BE2C (cell line): Measurements from ENCODE around the gene HOXB6.

Experiments
- DNase-seq: peaks from one replicate; pipeline ENCODE4 v3.0.0-alpha.2; 2020
- H3K27me3 ChIP-seq: fragments of 250-450 bp; sonication (Bioruptor Pico); 2 replicates; pipeline ENCODE4 v1.5.1; 2020; ENCODE audit warnings: mild to moderate bottlenecking
- H3K36me3 ChIP-seq: fragments of 250-450 bp; sonication (Bioruptor Pico); 2 replicates; pipeline ENCODE4 v1.5.1; 2020; ENCODE audit warnings: mild to moderate bottlenecking
- H3K4me1 ChIP-seq: fragments of 250-450 bp; sonication (Bioruptor Pico); 2 replicates; pipeline ENCODE4 v1.5.1; 2020
- H3K4me3 ChIP-seq: 2 replicates; pipeline ENCODE4 v1.5.1; 2011; ENCODE audit warnings: low read depth, low read length
- H3K9me3 ChIP-seq: fragments of 250-450 bp; sonication (Bioruptor Pico); 2 replicates; pipeline ENCODE4 v1.5.1; 2020
- TF ChIP-seq, protein P1 (sequence below): IDR thresholded peaks from 2 replicates; pipeline ENCODE4 v1.5.1; 2012; ENCODE audit warnings: mild to moderate bottlenecking, low read depth, low read length

Gene HOXB6

DNA sequence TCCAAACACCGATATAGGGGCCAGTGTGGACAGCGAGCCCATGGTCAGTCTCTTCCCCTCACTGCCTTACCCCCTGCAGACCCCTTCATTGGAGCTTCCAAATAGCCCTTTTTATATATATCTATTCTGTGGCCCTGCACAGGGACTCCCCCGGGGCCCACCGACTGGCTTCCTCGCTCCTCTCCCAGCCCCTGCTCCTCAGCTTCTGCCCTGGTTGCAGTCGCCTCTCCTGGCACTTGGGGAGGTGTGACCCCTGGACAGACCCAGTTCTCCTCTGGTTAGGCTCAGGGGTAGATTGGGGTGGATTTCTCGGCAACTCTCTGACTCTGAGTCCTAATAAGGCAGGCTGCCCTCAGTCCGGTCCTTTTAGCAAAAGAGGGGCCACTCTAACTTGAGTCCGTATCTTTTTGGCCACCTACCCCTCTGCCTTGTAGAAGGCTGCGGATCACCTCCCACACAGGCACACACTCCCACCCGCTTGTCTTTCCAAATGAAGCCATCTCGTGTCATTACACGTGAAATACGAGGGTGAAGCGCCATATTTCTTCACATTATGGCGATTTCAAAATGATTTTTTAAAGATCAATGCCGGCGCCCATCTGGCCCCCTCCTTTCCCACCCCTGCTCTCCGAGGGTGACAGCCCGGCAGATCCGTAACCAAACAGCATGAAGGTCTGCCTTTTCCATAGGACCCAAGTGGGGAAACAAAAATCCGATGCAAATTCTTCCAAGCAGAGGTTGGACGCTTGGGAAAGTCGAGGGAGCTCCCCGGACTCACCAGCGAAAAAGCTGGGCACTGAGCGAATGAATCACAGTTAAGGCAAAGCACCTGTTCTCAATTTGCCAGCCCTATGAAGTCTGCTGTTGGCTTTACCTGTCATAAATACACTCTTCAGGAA lies 23.1 kb upstream of the HOXB6 start:
- Histone ChIP-seq H3K36me3 (no peaks in the 10 kb centered on the region), H3K9me3 (no peaks in the 10 kb centered on the region), H3K4me1 (no peaks in the 10 kb centered on the region), H3K27me3 (peaks cover 99% of the 10 kb centered on the region), H3K4me3 (no peak overlapping the region)
- TF ChIP-seq, protein P1, sequence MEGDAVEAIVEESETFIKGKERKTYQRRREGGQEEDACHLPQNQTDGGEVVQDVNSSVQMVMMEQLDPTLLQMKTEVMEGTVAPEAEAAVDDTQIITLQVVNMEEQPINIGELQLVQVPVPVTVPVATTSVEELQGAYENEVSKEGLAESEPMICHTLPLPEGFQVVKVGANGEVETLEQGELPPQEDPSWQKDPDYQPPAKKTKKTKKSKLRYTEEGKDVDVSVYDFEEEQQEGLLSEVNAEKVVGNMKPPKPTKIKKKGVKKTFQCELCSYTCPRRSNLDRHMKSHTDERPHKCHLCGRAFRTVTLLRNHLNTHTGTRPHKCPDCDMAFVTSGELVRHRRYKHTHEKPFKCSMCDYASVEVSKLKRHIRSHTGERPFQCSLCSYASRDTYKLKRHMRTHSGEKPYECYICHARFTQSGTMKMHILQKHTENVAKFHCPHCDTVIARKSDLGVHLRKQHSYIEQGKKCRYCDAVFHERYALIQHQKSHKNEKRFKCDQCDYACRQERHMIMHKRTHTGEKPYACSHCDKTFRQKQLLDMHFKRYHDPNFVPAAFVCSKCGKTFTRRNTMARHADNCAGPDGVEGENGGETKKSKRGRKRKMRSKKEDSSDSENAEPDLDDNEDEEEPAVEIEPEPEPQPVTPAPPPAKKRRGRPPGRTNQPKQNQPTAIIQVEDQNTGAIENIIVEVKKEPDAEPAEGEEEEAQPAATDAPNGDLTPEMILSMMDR: no peak
- DNase-seq: no peak

DNA sequence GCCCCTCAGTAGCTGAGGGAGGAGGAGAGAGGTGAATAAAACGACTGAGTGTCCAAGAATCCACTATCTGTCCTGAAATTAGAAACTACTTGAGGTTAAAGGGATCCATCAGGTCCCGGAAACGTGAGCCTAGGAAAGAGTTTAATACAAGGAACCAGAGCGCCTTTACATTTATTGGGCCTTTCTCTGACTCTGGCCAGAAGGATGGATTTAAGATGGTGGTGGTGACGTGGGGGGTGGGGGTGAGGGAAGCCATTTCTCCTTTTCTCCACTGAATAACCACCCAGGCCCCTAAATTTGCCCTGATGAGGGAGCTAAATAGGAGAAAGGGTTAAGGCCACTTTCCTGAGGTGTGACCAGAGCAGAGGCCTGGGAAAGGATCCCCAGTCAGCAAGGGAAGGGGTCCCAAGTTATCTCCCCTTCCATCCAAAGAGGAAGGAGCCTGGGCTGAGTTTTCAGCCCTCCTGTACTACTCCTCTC lies 22.4 kb upstream of the HOXB6 start:
- TF ChIP-seq, protein P1: no peak
- Histone ChIP-seq H3K4me1 (no peaks in the 10 kb centered on the region), H3K4me3 (no peak overlapping the region), H3K36me3 (no peaks in the 10 kb centered on the region), H3K27me3 (peaks cover 99% of the 10 kb centered on the region), H3K9me3 (no peaks in the 10 kb centered on the region)
- DNase-seq: no peak

DNA sequence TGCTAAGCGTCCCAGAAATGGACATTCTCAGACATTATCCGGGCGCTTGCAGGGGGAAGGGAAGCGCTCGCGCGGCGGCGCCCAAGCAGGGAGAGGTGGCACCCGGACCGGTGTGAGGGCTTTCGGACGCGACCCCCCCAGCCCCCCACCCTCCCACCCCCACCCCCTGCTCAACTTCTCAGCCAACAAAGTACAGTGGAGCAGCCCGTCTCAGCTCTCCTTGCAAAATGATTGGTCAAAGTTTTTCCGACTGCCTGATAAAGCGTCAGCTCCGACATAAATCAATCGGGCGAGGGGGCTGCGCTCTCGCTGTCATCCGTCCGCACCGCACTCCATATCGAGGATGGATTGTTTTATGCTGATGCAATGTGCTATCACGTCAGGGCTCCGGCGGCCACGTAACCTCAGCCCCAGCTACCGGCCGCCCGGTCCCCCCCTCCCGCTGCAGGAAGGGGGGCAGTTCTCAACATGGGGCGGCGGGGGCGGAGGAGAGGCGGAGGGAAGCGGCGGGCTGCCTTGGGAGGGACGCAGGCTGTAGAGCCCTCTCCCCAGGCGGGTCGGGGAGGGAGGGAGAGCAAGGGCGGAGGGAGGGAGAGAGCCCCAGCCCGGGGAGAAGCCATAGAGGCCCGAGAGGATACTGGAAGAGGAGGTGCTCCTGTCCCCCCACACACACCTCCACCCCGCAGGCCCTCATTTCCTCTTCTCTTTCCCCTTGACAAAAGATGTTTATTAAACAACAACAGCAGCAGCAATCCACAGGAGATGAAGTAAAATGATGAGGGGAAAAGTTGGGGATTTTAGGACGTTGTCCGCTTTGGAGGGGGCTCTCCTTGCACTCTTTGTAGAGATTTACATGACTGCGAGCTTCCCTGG lies 21.7 kb upstream of the HOXB6 start, which contains the start of gene HOXB9:
Gene HOXB9 (minus strand): TSS at position 114 of the 873 bp plus-strand sequence. CDS start 89 bp downstream, at position 25.
- no peak within 1 kb of the TSS for H3K4me3 ChIP-seq
- H3K27me3 ChIP-seq: peaks cover 99% of the 10 kb centered on the region
- H3K4me1 ChIP-seq: no peaks in the 10 kb centered on the region
- H3K36me3 ChIP-seq: no peaks in the 10 kb centered on the region
- TF ChIP-seq, protein P1: no peak
- DNase-seq: no peak
- no peaks in the 10 kb centered on the region for H3K9me3 ChIP-seq

DNA sequence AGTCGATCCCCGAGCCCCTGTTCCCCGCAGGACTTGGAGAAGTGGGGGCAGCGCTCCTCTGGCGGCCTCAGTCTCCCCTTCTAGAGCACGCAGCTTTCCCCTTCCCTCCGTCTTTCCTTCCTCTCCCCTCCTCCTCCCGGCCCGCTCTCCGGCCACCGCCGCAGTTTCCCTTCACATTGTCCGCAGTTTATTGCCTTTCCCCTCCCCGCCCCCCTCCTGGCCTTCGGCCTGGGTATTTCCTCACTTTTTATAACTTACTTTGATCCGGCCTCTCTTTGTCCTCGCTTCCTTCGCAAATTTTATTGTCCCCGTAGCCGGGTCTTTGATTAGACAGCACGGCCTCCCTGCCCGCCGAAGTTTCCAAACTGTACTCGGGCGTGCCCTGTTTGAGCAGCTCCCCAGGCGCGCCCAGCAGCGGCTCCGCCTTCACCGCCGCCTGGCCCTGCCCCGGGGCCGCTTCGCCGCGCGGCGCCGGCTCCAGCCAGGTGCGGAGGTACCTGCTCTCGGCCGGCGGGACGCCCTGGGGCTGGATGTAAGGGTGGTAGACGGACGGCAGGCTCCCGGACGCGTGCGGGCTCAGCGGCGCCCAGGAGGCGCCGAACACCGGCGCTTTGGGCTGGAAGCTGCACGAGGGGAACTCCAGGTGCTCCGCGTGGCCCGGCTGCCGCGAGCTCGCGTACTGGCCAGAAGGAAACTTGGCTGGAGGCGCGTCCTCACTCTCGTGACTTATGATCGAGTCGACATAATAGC lies 20.9 kb upstream of the HOXB6 start:
- Histone ChIP-seq H3K9me3 (no peaks in the 10 kb centered on the region), H3K4me1 (no peaks in the 10 kb centered on the region), H3K4me3 (no peak overlapping the region), H3K27me3 (peaks cover 99% of the 10 kb centered on the region), H3K36me3 (no peaks in the 10 kb centered on the region)
- no peak for DNase-seq
- TF ChIP-seq, protein P1: no peak

DNA sequence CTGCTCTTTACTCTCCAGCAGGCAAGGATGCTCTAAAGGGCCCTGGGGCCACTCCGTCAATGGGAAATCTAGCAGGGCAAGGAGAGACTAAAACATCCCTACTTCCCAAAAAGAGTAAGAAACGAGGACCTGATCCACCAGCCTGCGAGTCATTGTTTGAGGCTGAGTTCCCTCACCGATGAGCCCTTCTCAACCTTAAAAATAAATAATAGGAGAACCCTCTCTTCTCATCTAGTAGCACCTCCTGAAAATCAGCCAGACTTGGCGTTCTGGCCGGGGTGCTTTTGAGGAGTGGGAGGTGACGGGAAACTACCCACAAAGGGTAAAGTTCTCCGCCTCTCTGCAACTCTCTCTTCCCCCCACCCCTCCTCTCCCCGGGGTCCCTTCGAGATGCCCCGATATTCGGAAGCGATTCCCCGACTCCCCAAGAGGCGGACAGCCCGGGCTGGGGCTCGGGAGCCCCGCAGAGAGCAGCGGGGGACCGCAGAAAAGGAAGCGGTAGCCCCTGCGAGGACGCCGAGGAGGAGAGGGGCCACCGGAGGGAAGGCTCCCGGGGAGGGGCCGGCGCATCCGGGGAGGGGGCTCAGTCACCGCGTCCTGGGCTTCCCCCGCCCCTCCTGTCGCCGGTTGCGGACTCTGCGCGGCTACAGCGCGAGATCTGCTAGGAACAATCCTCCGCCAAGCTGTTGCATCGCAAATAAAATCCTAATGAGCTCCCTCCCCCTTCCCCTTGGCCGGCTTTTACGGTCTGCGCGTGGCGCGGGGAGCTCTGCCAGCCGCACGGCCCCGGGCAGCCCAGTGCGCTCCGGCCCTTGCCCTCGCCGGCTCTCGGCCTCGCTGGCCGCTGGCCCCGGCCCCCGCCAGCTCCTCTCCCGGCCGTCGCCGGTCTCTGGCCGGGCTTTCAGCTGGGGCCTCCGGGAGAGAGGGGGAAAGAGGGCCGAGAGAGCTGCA lies 20.0 kb upstream of the HOXB6 start:
- no peak overlapping the region for H3K4me3 ChIP-seq
- peaks cover 99% of the 10 kb centered on the region for H3K27me3 ChIP-seq
- DNase-seq: no peak
- no peaks in the 10 kb centered on the region for H3K9me3 ChIP-seq
- TF ChIP-seq, protein P1: no peak
- H3K4me1 ChIP-seq: no peaks in the 10 kb centered on the region
- H3K36me3 ChIP-seq: no peaks in the 10 kb centered on the region
